NCI-H2227 treated with DMSO at 0.1 percent for 48 hours (cell line): ENCODE data around the gene ABAT.

ENCODE experiments used
- DNase-seq: peaks from one replicate; lab custom pipeline; 2025; lab: John Stamatoyannopoulos, UW

The ABAT gene

DNA sequence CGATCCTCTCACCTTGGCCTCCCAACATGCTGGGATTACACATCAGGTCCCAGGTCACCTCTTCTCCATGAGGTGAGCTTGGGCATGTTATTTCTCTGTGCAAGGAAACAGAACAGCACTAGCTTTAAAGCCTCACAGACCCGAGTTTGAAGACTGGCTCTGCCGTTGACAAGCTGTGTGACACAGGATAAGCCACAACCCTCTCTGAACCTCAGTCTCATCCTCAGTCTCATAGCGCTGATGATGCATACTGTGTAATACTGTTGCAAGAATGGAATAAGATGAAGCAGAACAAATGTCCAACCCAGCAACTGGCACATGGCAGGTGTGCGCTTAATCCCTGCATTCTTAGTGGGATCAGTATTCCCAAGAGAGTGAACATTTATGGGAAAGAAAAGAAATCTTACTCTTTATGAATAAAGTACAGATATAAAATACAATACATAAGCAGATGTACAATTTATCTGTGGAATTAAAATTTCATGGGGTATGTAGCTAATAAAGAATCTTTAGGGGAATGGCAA, 43.5 kb downstream of the ABAT start:
- no peak for DNase-seq

DNA sequence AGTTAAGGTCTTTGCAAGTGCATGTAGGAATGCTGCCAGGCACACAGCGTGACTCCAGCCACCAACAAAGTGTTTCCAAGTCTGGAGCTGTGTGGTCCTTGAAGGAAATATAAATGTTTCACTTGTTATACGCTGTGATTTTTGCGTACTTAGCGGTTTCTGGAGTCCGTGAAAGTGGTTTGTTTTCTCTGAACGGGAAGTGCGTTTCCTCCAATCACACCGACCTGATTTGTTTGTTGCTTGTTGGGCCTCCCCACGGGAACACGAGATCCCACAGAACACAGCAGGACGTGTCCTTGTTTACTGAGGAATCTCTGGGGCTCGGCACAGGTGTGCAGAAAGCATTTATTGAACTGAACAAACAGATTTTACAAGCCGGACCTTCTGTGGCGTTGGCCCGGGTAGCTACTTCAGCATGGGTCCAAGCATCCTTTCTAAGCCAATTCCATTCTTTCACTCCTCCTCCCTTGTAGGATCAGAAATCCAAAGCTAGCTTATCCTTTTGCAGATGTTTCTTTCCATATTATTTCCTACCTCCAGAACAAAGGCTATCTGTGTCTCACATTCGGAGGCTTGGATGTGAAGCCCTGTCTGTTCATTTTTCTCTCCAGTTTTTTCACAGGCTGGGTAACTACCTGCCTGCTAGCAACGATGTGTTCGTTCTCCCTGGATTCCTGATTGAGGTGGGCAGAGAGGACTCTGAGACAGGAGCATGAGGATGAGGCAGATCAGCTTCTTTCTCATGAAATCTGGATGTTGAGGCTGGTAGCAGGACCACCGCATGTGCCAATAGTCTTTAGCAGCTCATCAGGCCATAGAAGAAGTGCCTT, 44.6 kb downstream of the ABAT start:
- DNase-seq, result peak; percentile 24

DNA sequence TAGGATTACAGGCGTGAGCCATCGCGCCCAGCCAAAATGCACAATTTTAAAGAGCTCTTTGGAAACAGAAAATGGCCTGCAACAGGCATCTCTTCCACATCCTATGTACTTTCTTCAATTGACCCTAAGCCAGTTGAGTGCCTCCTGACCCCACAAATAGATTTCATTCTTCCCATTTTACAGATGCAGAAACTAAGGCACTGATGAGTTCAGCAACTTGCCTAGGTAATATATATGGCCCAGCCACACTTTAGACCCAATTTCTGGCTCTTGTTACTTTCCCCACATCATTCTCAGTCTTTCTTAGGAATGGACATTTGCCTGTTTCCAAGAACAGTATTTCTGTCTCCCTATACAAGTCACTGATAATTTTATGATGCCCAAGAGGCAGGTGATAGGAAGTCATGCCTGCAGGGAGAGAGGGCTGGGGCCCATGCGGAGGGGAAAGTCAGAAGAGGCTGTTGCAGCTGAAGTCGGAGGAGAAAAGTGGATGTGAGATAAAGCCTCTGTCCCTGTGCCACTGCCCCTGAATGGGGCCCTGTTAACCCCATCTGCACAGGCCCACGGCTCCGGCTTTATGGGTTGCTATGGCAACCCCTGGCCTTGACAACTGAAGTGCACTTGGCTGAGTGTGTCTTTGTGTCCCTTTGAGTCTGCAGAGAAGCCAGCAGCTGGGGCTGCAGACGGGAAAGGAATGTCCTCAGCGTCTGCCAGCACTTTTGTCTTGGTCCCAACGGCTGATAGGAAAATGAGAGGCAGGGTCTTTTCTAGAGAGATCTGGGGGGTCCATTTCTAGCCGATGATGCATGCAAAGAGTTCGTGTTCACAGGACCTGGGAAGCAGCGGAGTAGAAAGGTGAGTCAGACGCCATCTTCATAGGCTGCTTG, 45.9 kb downstream of the ABAT start:
- peak; percentile 78 for DNase-seq

- no peak for DNase-seq
Measured at GRCh38 chr16:8720967-8721308, 46.5 kb downstream of the ABAT start.

DNA sequence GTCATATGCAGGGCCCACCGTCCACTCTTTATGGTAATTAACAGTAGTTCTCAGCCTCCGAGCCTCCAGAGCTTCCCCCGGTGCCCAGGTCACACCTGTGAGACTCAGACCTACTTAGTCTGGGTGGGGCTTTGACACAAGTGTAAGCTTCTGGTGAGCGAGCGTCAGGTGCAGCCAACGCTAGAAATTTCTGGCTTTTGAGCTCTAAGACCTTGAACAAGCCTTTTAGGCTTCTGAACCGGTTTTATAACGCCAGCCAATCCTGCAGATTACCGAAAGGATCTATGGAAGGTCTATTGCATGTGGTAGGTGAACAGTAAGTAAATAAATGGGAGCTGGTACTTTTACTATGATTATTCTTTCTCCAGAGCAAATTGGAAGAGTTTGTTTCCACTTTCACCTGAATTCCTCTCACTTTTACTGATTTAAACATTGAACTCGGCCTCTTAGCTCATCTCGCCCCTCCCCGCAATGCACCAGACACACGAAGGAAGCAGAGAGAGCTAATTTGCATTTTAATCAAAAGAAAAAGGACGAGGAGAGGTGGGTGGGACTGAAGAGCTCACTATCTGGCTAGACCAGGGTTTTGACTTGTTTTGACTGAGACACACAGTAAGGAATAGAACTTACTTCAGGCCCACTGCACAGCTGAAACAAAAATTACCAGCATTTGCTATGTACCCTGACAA, 47.1 kb downstream of the ABAT start:
- DNase-seq, result no peak

- DNase-seq, result no peak
Measured at GRCh38 chr16:8722025-8722348, 47.6 kb downstream of the ABAT start.

DNA sequence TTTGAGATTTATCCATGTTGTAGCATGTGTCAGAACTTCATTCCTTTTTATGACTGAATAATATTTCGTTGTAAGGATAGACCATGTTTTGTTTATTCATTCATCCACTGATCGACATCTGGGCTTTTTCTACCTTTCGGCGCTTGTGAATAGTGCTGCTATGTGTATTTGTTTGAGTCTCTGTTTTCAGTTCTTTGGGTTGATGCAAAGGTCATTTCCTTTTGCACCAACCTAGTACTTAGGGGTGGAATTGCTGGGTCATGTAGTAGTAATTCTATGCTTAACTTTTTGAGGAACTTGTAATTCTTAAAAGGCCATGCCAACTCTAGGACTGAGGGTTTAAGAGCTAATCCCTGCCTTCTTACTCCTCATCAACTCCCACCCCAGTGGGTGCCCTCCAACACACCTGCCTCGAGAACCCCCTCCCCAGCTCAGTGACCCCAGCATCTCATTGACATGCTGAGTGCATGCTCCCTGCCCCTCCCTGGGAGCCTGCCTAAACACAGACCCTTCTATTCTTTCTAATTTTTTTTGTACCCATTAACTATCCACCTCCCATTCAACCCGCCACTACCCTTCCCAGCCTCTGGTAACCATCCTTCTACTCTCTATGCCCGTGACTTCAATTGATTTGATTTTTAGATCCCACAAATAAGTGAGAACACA, 51.2 kb downstream of the ABAT start:
- DNase-seq, result no peak

GRCh38 chr16:8727131-8727806, 52.9 kb downstream of the ABAT start:
- DNase-seq, result no peak

GRCh38 chr16:8727857-8728618, 53.6 kb downstream of the ABAT start:
- DNase-seq, result no peak

DNA sequence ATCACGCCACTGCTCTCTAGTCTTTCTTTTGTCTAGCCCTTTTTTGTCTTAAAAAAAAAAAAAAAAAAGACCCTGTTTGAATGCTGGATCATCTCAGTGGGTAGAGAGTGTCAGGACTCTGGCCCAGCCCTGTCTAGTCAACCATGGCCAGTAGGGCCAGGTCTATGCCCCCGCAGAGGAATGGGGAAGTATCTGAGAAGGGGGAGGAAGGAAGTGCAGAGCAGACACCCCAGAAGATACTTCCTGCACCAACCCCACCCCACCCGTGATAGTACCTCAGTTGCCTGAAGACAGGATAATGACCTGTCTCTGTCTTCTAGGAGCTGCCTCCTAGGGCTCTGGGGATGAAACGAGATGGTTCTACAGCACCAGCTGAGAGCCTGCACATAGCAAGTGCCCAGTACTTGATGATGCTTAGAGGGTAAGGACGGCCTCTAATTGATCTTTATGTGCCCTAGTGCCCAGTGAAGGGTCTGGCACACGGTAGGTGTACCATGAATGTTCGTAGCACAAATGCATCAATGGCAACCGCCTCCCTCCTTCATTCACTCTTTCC, 55.4 kb downstream of the ABAT start:
- no peak for DNase-seq

DNA sequence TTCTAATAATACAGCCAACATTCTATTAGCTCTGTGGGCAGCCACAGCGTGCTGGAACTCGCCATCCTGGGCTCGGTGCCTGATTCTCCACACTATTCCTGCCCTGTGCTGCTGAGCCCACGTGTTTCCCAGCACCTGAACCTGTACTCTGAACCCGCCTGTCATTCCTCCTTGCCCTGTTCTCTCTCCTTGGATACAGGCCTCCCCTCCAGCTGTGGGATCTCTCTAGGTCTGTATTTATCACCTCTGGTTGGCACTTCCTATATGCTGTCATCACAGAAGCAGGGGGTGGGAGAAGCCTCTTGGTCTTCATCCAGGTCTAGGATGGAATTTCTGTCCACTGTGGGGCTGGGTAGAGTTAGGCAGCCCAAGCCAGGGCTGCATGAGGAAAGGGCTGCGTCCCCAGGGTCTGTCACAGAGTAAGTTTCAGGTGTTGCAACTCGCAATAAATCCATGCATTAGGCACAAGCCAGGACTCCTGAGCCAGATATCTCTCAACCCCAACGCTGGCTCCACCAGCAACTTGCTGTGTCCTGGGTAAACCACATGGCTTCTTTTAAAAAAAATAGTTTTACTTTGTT, 56.0 kb downstream of the ABAT start:
- DNase-seq, result peak; percentile 21

DNA sequence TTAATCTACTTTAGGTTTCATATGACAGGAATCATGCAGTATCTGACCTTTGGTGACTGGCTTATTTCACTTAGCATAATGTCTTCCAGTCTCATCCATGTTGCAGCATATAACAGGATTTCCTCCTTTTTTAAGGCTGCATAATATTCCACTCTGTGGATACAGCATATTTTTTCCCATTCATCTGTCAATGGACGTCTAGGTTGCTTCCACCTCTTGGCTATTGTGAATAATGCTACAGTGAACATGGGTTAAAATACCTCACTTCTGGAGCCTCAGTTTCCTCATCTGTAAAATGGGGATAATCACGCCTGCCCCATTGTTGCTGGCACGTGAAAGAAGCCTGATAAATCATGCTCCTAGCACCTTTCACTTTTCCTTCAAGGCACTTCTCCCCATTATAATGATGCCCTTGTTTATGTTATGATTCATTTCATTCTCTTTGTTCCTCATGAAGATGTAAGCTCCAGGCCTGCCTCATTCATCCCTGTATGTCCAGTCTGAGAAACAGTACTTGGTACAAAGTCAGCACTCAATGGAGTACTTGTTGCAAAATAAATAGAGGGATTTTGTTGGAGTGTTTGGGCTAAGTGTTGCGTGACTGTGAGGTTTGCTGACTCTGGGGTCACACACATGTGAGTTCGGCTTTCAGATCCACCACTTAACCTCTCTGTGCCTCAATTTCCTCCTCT, 59.6 kb downstream of the ABAT start:
- DNase-seq, result no peak

GRCh38 chr16:8735574-8735973, 61.2 kb downstream of the ABAT start:
- DNase-seq, result no peak

DNA sequence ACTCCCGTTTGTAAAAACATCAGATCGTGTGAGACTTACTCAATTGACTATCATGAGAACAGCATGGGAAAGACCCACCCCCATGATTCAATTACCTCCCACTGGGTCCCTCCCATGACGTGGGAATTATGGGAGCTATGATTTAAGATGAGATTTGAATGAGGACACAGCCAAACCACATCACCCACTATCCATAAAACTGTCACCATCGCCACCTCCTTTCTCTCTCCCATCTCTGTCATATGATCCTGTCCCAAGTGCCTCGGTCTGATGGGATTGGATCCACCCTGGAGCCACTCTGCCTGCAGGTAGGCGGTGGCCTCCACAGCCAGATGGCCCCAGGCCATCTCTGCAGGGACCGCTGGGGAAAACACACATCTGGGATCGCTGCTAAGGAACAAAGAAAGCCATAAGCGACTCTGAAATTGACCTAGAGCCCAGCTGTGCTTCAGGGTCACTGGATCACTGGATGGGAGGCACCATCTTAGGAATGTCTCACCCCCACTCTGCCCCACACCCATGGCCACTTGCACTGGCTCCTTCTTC, 61.8 kb downstream of the ABAT start:
- DNase-seq, result no peak

DNA sequence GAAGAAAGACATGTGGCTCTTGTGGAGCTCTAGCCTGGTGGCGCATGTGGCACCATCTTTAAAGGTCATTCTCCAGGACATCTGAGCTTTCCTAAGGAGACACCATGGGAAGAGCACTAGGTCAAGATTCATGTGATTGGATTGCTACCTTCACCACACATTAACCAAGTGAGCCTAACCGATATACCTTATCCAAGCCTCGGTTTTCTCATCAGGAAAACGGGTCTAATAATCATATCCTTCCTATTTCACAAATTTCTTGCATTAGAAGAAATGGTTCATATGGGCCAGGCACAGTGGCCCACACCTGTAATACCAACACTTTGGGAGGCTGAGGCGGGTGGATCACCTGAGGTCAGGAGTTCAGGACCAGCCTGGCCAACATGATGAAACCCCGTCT, 64.7 kb downstream of the ABAT start:
- DNase-seq, result no peak

GRCh38 chr16:8739989-8740704, 65.7 kb downstream of the ABAT start:
- no peak for DNase-seq

DNA sequence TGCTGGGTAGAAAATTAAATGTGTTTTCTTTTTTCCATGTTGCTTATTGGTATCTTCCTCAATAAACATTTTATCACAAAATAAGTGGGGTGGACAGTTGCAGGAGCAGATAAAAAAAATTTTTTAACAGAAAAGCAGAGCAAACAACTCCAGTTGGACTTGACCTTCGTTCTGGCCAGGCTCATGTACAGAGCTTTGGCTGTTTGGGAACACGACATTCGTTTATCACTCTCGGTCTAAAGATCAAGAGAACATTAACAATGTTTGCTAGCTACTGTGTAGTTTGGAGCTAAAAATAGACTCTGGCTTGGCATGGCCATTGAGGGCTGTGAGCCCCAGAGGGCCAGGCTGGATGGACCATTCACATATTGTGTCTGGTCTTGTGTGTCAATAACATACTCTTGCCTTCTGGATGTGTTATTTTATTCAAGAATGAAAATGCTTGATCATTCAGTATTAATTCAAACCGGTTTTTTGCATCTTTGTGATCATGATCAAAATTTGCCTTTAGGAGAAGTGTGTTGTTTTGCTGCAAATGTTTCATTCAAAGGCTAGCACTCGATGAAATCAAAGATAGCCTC, 66.4 kb downstream of the ABAT start:
- DNase-seq, result no peak

GRCh38 chr16:8741636-8742035, 67.2 kb downstream of the ABAT start:
- DNase-seq, result no peak
